EL (cell line): ENCODE results near the gene PBX1.

Experiments used
- DNase-seq: peaks from one replicate; pipeline ENCODE4 v3.0.0-alpha.2; 2016

Gene PBX1

DNA sequence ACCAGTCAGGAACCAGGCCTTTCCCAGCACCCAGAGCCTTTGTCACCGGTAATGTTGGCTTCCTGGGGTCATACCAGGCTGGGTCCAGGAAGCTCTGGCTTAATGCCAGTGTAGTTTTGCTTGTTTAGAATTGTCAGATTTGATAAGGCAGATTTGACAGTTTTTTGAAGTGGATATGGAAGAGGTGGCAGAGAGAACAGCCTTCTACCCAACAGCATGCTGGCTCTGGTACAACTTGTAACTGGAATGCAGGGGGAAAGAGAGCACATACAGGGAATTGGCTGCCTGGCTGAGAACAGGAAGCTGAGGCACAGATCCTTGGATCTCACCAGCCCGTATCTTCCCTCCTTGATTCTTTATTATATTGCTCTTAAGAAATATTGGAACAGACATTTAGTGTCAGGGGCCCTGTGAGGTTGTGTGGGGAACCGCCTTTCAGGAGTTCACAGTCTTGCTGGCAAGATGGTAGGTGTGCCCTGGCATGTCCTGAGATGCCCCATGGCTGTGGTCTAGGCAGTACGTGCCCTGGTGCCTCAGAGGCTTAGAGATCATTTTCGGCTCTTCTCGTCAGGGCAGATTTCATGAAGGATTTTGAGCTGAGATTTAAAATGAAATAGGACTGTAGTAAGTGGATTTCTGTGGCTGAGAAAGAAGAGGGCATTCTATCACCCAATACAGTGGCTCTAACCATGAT lies 227.0 kb downstream of the PBX1 start:
- DNase-seq, result no peak

- DNase-seq, result peak; percentile 76
These were observed 228.2 kb downstream of the PBX1 start for GRCh38 chr1:164786980-164787833.

DNA sequence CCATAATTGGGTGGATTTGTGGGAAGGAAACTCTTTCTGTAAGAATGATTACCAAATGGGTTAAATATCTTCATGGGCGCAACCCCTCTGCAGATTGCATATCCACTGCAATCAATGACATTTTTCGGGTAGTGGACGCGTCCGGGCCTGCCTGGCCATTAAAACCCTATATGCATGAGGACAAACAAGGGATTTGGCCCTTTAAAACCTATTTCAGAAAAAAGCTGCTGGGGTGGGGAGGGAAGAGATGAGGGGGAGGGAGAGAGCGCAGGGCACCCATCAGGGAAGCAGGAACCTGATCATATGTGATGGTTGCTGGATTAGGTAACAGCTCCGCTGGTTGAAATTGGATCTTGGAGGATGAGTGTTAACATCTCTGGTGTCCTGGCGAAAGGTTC lies 228.8 kb downstream of the PBX1 start:
- DNase-seq, result no peak

- DNase-seq, result no peak
These were observed 231.1 kb downstream of the PBX1 start for GRCh38 chr1:164790081-164790480.

- DNase-seq, result no peak
These were observed 233.5 kb downstream of the PBX1 start for GRCh38 chr1:164792410-164793004.

DNA sequence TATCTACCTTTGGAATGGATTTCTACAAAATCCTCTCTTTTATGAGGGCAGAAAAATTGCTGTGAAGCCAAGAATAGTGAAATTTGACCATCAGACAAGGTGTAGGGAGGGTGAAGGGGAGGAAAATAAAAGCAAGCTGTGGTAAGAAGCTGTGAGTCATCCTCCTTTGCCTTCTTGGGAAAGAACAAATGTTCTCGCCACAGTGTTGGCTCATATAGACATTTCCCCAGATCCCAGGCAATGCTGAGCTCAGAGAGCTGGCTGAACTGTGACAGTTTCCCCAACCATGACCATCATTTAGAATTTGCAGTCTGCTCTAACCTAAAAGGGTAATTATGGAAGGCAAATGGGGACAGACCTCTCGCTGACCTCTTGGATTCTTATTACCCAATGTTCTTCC lies 235.4 kb downstream of the PBX1 start:
- peak; percentile 80 for DNase-seq

DNA sequence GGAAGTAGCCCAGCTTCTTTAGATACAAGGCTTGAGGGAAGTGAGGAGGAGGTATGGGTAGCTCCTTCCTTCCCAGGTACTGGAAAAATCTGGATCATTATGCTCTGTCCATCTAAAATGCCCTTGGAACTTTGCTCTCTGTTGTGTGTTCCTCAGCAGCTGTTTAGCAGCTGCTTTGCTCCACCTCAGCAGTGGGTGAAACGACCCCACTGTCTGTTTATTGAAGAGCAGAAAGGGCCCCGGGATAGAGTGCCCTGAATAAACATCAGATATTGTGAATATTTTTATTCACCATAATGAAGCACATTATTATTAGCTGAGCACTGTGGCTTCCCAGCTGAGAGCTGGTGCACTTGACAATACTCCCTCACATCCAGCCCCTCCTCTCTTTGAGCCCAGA lies 237.9 kb downstream of the PBX1 start:
- DNase-seq, result no peak

GRCh38 chr1:164801246-164801731 lies 242.3 kb downstream of the PBX1 start:
- no peak for DNase-seq

DNA sequence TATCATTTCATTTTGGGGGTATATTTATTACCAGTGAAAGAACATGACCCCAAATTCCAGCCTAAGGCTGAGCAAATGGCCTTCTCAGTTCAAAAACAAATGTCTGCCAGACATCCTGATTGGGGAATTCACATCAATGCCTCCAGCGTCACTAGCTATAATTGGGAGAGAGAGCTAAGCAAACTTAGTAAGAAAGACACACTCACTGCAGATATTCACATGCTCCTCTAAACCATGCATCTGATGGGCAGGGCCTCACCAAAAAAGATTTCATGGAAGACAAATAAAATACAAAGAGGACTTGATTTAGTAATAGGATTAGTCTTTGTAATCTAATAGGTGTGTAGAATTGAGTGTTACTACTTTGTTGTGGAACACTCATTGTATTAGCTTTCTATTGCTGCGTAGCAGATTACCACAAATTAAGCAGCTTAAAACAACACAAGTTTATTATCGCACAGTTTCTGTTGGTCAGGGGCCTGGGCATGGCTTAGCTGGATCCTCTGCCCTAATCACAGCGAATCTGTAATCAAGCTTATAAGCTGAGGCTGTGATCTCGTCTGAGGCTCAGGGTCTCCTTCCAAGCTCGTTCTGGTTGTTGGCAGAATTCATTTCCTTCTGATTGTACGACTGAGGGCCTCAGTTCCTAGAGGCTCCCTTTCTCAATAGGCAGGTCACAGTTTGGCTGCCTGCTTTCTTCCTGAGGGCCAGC lies 243.0 kb downstream of the PBX1 start:
- DNase-seq, result no peak

GRCh38 chr1:164802529-164803282 lies 243.7 kb downstream of the PBX1 start:
- DNase-seq, result no peak

- DNase-seq, result no peak
These were observed 244.4 kb downstream of the PBX1 start for GRCh38 chr1:164803366-164803765.

DNA sequence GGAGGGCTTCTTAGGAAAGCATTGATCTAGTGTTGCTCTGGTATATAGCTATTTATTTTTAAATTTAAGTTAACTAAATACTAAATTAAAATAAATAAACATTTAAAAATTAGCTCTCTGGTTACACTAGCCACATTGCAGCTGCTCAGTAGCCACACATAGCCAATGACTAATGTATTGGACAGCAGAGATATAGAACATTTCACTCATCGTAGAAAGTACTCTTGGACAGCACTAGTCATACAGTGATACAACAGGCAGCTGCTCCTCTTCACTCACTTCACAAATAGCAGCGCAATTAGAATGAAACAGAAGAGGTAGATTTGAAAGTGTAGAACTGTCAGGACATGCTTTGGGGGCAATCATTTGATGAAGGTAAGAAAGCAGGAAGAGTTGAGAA lies 245.4 kb downstream of the PBX1 start:
- no peak for DNase-seq

GRCh38 chr1:164805399-164805798 lies 246.4 kb downstream of the PBX1 start:
- DNase-seq, result peak; percentile 14

DNA sequence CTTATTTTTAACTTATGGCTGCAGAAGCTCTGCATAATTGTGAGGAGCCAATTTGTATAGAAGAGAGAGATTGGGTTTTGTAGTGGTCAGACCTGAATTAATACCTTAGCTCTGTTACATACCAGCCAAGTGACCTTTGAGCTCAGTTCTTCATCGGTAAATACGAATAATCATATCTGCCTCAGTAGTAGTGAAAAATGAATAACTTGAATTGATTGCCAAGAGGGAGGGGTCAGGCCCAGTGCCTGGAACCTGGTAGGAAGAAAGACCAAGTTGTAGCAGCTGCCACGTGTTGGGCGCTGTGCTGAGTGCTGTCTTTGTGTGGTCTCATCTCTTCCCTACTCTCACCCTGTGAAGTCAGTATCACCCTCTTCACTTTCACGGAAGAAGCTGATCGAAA lies 247.5 kb downstream of the PBX1 start:
- no peak for DNase-seq

DNA sequence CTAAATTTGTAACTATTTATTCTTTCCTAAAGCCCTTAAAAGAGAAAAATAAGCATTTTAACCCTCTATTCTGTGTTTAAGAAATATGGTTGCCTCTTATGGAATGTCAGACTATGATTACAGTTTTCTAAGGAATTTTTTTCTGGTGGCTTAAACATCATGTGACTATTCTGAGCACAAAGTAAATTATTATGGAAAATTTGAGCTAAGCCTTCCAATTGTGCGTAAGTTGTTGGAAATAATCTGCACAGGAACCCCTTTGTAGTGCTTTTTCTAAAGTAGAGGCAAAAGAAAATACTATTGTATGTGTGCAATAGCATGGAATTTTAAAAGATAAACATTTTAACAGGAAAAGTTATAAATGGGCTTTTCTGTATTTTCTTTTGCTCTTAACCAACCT lies 254.8 kb downstream of the PBX1 start:
- DNase-seq, result no peak

DNA sequence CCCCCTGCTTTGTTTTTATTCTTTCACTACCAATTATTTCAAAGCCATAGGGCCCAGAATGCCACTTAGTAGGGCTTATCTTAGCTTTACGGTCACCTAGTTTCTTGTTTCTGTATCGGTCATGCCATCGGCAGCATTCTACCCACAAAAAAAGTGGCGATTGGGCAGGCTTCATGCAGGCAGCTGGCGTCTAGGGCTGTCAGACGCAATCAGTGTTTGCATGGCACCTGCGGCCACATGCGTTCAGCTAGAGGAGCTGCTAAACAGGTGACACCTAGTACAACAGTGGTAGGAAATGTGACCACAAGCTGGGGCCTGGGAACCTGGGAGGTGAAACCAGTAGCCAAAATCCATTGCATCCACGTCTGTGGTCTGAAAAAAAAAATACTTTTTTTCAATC lies 262.7 kb downstream of the PBX1 start:
- DNase-seq, result no peak

- peak; percentile 3 for DNase-seq
These were observed 264.7 kb downstream of the PBX1 start for GRCh38 chr1:164823486-164824279.

- DNase-seq, result no peak
These were observed 265.6 kb downstream of the PBX1 start for GRCh38 chr1:164824542-164824941.

- no peak for DNase-seq
These were observed 271.6 kb downstream of the PBX1 start for GRCh38 chr1:164830628-164831027.

GRCh38 chr1:164834641-164835040 lies 275.7 kb downstream of the PBX1 start:
- peak; percentile 13 for DNase-seq

DNA sequence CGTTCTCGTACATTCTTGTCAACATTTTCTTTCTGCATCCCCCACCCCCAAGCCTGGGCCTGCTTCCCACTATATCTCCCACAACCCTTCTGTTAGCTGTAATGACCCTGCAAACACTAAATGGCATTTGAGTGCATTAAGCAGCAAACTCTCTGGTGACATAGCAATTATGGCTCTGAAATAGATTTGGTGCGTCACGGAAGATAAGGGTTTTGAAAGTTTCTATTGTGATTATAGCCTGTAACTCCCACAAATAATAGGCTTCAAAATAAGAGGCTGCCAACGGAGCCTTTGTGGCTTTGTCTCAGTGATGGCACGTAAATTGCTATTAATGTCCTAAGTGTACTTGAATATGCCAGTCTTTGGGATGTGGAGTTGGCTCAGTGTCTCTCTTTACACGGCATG lies 277.6 kb downstream of the PBX1 start:
- DNase-seq, result no peak

- DNase-seq, result no peak
These were observed 279.8 kb downstream of the PBX1 start for GRCh38 chr1:164838786-164839185.
